Measurements from ENCODE around the gene GRIK4. TPM values are rescaled to one million over a fixed set of nuclear protein-coding genes. Genes with fewer than 3 reads are reported as not detected.

Gene GRIK4
- polyA plus RNA-seq, 1 donor: 1.3 TPM

DNA sequence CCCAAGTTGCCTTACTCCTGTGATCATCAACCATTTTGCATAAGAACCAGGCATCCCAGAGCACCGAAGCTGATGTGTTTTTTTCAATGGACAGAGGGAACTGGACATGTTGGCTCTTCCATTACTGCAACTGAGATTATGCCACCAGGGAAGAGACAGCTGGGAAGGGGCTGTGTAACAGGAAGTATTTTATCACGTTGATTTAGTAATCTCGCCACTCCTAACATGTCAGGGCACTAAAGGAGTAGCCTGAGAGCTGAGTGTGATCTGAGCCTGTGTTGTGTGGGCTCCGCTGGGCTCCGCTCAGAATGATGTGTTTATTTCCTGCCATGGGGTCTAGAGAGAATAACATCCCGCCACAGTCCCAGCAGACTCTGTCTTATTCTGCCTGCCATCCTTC is 165.4 kb downstream of the GRIK4 start:
- DNase-seq: no peak

DNA sequence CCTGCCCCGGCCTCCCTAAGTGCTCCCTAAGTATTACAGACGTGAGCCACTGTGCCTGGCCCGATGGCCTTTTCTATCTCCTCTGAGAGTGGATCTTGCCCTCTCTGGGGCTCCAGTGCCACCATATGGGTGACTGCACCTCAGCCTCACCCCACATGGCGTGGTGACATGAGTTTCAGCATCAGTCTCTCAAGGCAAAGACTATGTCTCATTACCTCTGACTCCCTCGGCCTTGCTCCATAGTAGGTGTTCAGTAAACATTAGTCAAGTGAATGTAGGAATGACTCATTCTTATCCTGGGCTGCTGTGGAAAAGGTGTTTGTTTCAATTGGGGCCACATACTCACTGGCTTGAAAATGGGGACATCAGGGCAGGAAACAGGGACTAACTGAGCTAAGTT is 168.8 kb downstream of the GRIK4 start:
- DNase-seq: no peak

DNA sequence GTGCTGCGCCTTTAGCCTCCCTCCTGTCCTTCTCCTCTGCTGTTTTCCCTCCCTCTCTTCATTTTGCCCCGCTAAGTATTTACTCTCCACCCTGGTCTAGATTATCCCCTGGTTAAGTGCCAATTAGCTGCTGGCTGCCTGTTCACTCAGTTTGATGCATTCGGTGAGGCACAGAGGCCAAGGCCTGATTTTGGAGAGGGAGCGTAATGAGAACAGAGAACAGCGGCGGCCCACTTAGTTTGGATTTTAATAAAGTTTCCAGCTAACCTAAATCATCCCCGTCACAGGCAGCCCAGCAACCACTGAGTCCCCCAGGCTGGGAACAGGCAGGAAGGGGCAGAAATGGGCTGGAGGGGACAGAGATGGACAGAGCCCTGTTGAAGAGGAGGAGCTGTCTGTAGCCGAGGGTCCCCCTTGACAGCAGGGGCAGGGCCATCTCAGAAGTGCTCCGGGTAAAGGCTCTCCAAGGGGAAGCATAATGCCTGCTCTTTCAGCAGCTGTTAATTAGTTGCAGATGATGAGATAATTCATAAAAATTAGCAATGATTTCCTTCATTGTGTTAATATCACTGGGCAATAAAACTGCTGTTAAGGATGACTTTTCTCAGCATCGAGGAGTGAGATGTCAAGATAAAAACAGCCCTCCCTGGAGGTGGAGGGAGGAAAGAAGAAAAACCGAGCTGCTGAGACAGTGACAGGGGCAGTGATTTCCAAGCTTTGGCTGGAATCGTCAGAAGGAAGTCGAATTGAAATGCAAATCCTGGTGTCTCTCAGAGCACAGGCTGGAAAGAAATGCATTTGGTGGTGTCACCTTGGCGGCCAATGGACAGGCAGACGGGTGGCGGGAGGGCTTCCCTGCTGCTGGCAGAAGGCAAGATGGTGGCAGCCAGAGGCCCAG is 170.1 kb downstream of the GRIK4 start:
- no peak for DNase-seq

DNA sequence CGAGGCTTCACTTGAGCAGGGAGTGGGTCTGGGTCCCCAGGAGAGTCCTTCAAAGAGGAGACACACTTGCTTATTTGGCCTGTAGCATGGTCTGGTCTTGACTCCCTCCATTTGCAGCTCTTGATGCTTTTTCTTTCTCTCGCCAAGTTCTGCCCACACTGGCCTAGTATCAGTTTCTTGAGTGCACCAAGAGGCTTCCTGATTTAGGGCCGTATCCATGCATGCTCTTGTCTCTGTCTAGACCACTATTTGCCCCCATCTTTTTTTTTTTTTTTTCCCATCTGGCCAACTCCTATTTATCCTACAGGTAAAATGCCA is 170.7 kb downstream of the GRIK4 start:
- no peak for DNase-seq

DNA sequence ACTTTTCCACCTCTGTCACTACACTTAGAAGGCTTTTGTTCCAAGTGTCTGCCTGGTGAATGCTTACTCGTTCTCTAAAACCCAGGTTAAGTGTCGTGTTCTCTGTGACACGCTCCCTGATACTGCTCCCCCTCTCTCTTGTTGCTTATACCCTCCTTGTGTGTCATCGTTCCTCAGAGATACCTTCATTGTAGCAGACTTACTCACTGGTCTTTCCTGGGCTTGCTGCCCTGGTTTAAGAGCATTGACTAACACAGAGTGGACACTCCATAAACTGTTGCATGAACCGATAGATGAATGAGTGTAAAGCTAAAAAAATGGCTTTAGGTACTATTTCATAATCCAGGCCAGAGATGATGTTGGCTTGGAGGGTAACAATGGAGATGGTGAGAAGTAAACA is 171.3 kb downstream of the GRIK4 start:
- DNase-seq: no peak

DNA sequence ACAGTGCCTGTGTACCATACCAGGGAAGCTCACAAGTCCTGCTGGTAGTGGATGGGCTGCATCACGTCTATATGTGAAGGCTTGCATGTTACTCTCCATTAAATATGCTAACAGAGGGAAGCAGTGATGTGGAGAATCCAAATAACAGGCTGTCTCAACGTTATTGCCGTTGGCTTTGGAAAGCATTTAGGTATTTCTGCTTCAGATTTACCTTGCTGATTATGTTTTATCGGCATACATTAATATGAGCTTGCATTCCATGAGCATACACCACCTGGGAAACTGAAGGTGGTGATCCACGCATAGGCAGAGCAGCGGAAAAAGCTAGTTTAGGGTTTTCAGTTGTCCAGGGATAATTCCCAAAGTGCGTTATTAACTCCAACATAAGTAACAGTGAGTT is 175.0 kb downstream of the GRIK4 start:
- no peak for DNase-seq

DNA sequence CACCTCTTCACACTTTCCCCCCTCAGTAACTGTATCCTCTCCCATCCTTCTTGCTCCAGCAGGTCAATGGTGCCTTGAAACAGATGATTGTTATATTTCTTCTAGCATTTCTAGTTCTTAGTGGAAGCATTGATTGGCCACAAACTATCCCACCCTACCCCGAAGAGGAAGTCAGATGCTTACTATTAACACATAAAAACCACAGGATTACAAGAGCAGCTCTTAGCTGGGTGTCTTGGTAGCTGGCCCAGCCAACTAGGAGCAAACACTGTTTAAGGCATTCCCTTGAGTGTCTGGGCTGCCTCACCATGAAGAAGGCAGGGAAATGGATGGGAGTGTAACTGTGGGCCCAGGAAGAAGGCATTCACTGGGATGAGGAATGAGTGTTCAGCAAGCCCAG is 176.6 kb downstream of the GRIK4 start:
- no peak for DNase-seq

DNA sequence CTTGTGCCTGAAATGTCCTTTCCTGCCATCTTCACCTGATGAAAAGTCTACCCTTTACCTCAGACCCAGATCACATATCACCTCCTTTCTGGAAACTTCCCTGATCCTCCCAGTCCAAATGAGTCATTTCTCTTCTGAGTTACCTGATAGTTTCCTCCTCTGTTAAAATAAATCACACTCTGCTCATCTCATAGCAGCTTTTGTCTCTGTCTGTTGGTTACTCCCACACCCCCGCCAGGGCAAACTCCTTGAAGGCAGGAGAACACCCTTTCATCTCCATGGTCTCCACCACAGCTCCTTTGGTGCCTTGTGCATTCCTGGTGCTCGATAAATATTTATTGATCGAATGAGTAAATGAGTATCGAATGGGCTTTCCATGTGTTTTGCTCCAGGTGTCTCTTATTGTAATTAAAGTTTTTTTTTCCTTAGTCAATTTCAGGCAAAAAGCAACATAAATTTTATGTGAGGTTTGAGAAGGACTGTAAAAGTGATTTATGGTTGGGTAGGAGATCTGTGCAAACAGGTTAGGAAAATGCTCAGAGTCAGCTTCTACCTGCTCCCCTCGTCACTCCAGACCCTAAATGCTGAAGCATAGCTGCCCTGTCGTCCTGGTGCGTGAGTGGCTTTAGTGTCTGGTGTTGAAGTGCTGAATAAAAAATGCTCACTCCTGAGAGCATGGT is 178.2 kb downstream of the GRIK4 start:
- peak; percentile 62 for DNase-seq

DNA sequence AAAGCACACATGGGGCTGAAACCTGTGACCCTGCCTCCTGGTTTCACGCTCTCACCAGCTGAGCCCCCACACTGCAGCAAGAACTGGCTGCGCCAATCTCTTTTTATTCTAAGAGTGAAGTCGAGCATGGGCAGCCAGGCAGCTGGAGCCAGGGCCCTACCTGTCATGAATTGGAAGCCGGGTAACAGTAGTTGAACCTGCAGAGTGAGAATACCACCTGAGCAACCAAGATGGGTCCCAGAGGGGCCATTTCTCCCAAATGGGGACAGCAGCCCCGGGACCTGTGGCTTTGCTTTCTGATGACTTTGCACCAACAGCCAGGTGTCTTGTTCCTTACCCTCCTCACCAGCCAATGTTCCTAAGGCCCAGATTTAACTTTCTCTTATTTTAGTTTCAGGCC is 178.9 kb downstream of the GRIK4 start:
- no peak for DNase-seq

DNA sequence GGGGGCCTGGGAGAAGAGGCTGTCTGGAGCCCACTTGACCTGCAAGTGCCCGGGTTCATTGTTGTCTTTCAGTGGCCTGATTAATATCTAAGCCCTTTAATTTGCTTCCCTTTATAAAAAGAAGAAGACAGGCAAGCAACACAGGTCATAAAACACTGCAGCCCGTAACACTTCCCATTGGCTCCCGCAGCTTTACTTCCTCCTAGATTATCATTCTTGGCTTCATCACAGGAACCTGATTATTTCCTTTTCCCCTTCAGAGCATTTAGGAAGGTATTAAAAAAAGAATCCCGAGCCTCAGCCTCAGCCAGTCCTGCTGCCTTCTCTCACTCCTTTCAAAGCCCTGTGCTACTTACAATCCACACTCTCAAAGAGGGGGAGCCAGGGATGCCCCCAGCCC is 183.2 kb downstream of the GRIK4 start:
- DNase-seq: no peak

DNA sequence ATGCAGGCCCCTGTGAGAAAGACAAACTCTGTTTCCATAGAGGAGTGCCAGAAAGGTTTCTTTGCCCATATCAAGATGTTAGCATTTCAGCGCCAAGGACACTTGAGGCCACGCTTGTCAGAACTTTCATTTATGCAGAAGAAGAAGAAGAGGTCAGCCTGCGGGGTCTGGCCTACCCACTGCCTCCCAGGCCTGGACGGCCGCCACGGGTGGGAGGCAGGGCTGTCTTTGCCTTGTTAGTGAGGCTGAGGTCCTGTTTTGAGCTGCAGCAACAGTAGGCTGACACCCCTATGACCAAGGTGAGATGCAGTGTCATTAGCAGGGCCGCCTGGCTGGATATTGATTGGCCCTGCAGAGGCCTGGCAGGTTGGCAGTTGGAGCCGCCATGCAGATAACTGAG is 183.9 kb downstream of the GRIK4 start:
- no peak for DNase-seq

DNA sequence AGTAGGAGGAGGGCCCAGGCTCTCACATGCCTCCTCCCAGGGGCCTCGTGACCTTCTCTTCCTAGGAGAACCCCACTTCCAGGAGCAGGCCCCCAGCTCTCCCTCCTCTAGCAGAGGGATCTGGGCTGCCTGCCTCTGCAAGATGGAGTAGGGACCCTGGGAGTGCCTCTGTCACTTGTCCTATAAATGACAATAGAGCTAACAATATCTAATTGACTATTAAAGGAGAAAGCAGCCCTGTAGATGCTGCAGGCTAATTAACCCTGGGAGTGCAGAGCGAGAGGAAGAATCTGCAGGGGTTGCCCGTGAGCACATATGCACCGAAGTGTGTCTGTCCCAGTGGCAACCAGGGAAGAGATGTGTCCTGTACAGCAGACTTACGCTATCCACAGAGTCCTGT is 184.4 kb downstream of the GRIK4 start:
- DNase-seq: no peak

DNA sequence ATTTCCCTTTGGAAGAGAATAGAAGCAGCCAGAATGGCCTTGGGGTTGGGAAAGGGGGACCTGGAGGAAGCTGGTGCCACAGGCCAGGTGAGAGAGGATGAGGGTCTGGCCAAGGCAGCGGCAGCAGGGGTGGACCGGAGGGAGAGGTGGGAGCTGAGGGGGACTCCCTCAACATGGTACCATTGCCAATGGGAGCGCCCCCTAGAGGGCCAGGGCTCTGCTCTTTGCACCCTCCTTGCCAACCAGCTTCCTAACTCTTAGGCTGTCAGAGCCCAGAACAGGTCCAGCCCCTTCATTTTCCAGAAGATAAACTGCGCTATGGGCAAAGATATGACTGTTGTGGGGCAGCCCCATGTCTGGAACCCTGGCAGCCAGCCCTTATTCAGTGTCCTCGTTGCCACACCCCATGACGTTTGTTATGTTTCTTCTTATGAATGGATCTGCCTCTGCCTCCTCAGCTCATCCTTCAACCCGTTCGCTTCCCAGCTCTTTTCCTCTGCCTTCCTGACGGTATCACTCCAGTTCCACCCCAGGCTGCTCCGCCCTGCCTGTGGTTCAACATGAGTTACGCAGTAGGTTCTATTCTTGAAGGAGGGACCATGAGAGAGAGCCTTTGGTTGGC is 185.2 kb downstream of the GRIK4 start:
- DNase-seq: no peak

DNA sequence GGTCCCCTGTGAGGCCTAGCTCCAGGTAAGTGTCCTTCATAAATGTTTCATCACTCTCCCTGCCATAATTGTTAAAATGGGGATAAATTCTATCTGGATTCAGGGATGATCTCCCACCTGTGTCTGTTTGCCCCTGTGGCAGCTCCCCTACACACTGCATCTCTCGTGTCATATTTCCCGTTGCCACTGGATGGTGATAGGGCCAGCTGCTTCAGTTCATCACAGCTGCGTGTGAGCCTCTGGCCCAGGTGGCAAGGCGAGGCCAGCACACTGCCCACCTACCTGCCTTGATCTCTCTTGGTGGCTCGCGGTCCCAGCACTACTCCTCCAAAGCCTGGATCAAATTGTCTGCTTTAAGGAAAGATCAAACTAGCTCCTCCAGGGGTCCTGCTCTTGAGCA is 187.4 kb downstream of the GRIK4 start:
- no peak for DNase-seq

DNA sequence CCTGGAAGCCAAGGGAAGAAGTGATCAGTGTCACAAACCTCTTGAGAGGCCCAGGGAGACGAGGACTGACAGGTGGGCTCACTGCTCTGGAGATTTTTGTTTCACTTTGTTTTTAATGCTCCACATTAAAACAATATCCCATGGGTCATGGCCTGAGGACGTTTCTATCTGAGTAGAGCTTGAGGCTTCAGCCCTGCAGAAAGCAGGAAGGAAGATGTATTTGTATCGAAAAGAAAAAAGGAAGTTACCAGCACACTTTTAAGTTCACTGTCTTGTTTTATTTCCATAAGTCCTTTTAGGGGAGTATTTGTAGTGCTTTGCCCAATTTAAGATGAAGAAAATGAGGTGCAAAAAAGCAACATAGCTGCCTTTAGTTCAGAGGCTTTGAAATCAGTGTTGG is 191.1 kb downstream of the GRIK4 start:
- no peak for DNase-seq

DNA sequence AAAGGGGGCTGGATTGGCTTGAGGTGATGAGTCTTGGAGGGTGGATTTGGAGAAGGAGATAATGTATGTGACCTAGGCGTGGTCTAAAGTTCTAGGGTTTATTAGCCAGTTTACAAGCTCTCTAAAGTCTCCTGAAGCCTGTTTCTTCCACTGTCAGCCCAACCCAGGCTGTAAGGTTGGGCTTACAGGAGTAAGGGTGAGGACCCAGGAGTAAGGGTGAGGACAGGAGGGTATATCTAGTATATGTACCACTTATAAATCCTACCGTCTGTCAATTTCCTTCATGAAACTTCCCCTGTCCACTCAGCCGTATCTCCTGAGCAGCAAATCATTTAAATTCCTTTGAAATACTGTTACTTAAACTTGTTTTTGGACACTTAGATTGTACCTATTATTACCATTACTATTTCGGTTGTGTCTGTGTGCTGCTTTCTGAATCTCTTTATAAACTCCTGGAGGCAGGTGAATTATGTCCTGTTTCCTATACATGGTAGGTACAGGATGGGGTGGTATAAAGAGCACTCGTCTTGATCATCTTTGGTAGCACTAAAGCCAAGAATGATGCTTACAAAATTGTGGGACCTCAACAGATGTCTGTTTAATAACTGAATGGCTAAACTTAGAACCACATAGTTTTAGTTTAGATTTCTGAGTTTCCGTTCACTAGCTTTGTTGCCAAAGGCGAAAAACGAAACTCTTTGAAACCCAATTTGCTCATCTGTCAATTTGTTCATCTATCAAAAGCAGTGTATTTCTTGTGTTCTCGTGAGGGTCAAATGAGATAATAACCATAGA is 192.0 kb downstream of the GRIK4 start:
- DNase-seq: no peak

DNA sequence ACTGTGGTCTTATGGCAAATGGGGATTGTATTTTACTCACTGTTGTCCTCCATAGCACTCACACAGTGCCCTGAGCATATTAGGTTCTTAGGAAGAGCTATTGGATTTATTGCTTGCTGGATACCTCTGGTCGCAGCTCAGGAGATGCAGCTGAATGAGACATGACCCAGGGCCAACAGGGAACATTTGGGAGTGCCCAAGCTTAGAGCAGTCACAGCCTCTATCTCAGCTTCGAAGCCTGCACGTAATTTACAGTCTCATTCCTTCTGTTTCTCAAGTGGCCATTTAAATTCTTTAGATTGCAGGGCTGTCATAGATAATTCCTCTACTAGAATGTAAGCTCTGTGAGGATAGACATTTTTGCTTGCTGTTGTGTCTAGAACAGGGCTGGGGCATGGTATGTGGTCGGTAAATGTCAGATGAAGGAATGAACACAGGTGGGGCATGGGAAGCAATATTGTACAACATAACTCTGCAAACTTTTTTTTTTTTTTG is 192.8 kb downstream of the GRIK4 start:
- DNase-seq: no peak

DNA sequence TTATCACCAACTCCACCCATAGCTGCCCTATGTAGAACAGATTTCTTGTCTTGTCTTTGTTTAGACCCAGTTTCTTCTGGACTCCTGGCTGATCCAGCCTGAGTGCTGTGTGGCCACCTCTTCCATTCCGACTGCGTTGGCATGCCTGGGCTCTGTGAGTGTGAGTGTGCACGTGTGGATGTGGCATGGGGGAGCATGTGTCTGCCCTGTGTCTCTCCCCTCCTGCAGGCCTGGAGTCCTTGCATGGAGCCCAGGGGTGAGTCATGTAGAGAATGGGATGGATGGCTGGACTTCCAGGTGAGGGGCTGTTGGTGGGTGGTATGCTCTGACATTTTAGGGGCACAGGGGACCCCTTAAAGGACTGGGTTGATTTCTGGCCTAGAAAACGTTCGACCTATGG is 194.7 kb downstream of the GRIK4 start:
- DNase-seq: no peak

DNA sequence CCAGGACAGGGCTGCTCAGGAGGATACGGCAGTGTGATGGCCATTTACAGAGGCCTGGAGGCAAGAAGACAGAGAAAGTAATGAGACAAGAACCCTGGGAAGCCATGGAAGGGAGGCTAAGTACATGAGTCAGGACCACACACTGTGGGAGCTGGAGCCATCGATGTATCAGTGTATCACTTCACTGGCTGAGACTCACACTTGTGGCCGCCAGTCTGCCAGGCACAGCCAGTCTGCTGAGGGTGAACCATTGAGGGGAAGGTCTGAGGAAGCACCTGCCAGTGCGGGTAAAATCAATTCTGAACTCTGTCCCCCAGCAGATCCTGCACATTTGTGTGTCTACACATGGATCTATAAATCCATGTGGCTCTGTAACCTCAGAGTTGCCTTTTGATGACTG is 195.6 kb downstream of the GRIK4 start:
- no peak for DNase-seq

DNA sequence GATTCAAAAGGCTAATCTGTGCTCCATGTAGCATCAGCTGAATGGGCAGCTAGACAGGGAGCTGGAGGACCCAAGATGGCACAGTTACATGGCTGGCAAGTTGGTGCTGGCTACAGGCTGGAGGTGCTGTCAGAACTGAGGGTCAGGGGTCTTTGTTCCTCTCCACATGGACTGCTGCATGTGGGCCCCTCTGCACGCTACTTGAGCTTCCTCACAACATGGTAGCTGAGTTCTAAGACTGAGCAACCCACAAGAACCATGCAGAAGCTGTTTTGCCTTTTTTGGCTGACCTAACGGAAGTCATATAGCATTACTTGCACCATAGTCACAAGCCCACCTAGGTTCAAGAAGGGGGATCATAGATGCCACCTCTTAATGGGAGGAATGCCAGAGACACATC is 196.1 kb downstream of the GRIK4 start:
- DNase-seq: no peak

DNA sequence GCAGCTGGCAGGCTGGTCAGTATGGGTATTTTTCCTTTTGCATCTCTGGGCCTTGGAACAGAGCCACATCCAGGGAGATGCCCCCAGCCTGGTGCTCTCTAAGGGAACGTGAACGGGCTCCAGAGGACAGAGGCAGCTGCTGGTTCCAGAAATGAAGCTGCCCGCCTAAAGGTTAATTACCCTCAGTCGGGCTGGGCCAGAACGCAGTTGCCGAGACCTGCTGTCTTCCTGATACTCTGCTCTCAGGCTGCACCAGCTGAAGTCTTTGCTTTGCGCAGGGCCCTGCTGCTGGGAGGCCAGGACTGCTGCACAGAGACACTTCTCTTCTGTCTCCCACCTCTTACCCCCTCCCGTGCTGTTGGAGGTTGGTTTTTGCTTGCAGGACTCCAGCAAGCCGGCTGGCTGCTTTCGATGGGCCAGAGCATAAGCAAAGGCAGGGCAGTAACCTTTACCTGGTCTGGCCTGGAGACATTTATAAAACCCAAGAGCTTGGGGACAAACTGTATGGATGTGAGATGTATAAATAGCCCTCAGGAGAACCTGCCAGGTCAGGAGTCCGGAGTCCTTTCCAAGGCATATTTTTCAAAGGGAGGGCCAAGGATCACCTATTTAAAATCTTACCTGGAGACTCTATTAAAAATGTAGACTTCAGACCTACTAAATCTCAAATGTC is 197.1 kb downstream of the GRIK4 start:
- no peak for DNase-seq

DNA sequence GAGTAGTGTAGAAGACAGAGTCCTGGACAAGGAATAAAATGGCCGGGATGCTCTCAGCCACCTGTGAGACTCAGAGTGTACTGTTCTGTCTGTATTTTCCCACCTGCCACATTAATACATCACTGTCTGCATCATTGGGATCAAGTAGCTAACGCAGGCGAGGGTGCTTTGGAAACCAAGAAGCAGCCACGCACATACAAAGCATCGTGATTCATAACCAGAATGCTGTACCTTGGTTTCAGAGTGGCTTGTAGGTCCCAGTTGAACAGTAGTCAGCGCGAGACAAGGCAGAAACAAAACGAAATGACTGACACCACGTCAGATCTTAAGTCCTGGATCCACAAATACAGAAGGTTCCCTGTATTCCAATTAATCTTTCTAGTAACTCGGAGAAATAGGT is 198.3 kb downstream of the GRIK4 start:
- no peak for DNase-seq

All from left kidney (tissue), 2 donors.